Measurements from ENCODE around the gene LHX4. TPM values are rescaled to one million over a fixed set of nuclear protein-coding genes. Genes with fewer than 3 reads are reported as not detected.

LHX4 gene
- total and polyA plus RNA-seq, 2 of the 4 experiments (the other 2 are of a cell fraction) = 0.05 to 0.18 TPM

- Histone ChIP-seq H4K8ac (ENCODE audit: low read depth in 2 of 2, low read length in 2 of 2) (no peak overlapping the region), H4K91ac (ENCODE audit: insufficient read depth, low read depth, low read length) (no peak overlapping the region), H2BK20ac (ENCODE audit: low read depth, low read length) (no peak overlapping the region), H3K9ac (ENCODE audit: low read depth, low read length) (no peak overlapping the region), H3K4me3 (ENCODE audit: insufficient read depth, low read depth, low read length) (no peak overlapping the region), H2AK9ac (replicated peaks; ENCODE audit: low read depth, low read length, poor library complexity) (no peak overlapping the region), H4K5ac (ENCODE audit: low read depth, low read length) (no peak overlapping the region), H2BK15ac (ENCODE audit: low read depth, low read length) (no peak overlapping the region), H3K4ac (ENCODE audit: low read depth, low read length) (no peak overlapping the region), H3K9me3 (ENCODE audit: control insufficient read depth, insufficient read depth, low read length) (no peaks in the 10 kb centered on the region), H3K4me1 (ENCODE audit: control insufficient read depth, insufficient read depth, low read length) (peaks cover 2% of the 10 kb centered on the region; the same call in 1 of the 2 replicates), H3K79me1 (ENCODE audit: low read depth in 1 of 2, low read length in 2 of 2) (no peaks in the 10 kb centered on the region), H3K4me2 (ENCODE audit: low read depth, low read length) (no peak overlapping the region), H3K23ac (ENCODE audit: low read depth, low read length) (no peak overlapping the region), H2BK5ac (ENCODE audit: low read depth, low read length, poor library complexity, severe bottlenecking) (no peak overlapping the region), H2AFZ (replicated peaks; ENCODE audit: low read length, poor library complexity) (no peak overlapping the region), H2AK5ac (ENCODE audit: low read depth, low read length) (no peak overlapping the region), H3K9me1 (ENCODE audit: insufficient read depth, low read length) (peaks cover 3% of the 10 kb centered on the region; the same call in 1 of the 2 replicates), H3K56ac (ENCODE audit: extremely low read depth, insufficient read depth, low read length) (no peak overlapping the region), H3K27me3 (ENCODE audit: control insufficient read depth, insufficient read depth, low read length) (peaks cover 6% of the 10 kb centered on the region; the same call in 1 of the 2 replicates), H3K18ac (ENCODE audit: low read depth, low read length) (no peak overlapping the region), H2BK120ac (ENCODE audit: low read depth, low read length) (no peak overlapping the region), H3K14ac (replicated peaks; ENCODE audit: low read depth, low read length) (no peak overlapping the region), H4K20me1 (ENCODE audit: insufficient read depth, low read length) (no peaks in the 10 kb centered on the region; the same call in 1 of the 2 replicates), H3K27ac (ENCODE audit: insufficient read depth, low read length) (no peak overlapping the region), H3K36me3 (ENCODE audit: control insufficient read depth, insufficient read depth, low read length) (no peaks in the 10 kb centered on the region)
- POLR2A ChIA-PET (ENCODE audit: unreplicated experiment) = no interaction called here
- intact Hi-C loops (cut with micrococcal nuclease) (no loop called here), dilution Hi-C loops (cut with HindIII; ENCODE audit: low sequenced_read_pairs, unreplicated experiment) (no loop called here), in situ Hi-C loops (cut with MboI; ENCODE audit: low sequenced_read_pairs) (loop anchor here (25.0 kb wide), 1 partner anchor 897 kb away; no protein-coding TSS in a partner anchor)
- BruUV-seq (replicated peaks) = no TSS peak
- ATAC-seq (ENCODE audit: low read depth) = no peak
- WGBS, 2 experiments (ENCODE audit: extremely low coverage in 2 of 2, insufficient read length in 1 of 2) = no CpG with 5 or more reads among the region's 9 CpGs
- TF ChIP-seq USF2 (IDR thresholded peaks at IDR 0.05; ENCODE audit: low read depth, low read length) (no peak), CHD1 (IDR thresholded peaks at IDR 0.05; ENCODE audit: low read depth, low read length) (no peak), POLR2A (IDR thresholded peaks at IDR 0.05; ENCODE audit: low read depth, low read length) (no peak), NFE2L2 (IDR thresholded peaks at IDR 0.05; ENCODE audit: low read depth, low read length) (no peak), MXI1 (IDR thresholded peaks at IDR 0.05; ENCODE audit: borderline replicate concordance, low read depth, low read length) (no peak), RAD21 (IDR thresholded peaks at IDR 0.05; ENCODE audit: low read length) (no peak), RFX5 (IDR thresholded peaks at IDR 0.05; ENCODE audit: low read depth, low read length) (no peak)
- TF ChIP-seq, protein P1, sequence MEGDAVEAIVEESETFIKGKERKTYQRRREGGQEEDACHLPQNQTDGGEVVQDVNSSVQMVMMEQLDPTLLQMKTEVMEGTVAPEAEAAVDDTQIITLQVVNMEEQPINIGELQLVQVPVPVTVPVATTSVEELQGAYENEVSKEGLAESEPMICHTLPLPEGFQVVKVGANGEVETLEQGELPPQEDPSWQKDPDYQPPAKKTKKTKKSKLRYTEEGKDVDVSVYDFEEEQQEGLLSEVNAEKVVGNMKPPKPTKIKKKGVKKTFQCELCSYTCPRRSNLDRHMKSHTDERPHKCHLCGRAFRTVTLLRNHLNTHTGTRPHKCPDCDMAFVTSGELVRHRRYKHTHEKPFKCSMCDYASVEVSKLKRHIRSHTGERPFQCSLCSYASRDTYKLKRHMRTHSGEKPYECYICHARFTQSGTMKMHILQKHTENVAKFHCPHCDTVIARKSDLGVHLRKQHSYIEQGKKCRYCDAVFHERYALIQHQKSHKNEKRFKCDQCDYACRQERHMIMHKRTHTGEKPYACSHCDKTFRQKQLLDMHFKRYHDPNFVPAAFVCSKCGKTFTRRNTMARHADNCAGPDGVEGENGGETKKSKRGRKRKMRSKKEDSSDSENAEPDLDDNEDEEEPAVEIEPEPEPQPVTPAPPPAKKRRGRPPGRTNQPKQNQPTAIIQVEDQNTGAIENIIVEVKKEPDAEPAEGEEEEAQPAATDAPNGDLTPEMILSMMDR (conservative IDR thresholded peaks at IDR 0.05; ENCODE audit: low read depth, low read length) = no peak
- CTCF ChIA-PET = no interaction called here
- DNase-seq = no peak
Observed at GRCh38 chr1:180265201-180265600, 35.1 kb downstream of the LHX4 start.

Data from IMR-90 (cell line).